Activated CD4-positive, alpha-beta T cell treated with anti-CD3 and anti-CD28 coated beads for 36 hours (primary cell): ENCODE data around the gene SEC22B. TPM values are rescaled to one million over a fixed set of nuclear protein-coding genes. Genes with fewer than 3 reads are reported as not detected.
"Not testable (repeated sequence)": the region's sequence is repeated elsewhere in the genome, so short reads cannot be mapped to it uniquely, and the experiment has no call there.

Experiments used
- ATAC-seq: fragments of 200-7000 bp; cut with Tn5 transposase; one replicate; pipeline ENCODE4 v1.10.0; 2021; ENCODE audit warnings: mild to moderate bottlenecking, moderate library complexity
- CTCF ChIA-PET: fragments of 350-600 bp; sonication (Branson Sonifier 250); formaldehyde crosslinking; loops from one replicate; lab custom pipeline; 2021; ENCODE audit warnings: antibody characterized with exemption; lab: Charles Lee
- POLR2A ChIA-PET: fragments of 350-600 bp; sonication (Branson Sonifier 250); formaldehyde crosslinking; loops from one replicate; lab custom pipeline; 2021; ENCODE audit warnings: antibody characterized with exemption, inconsistent platforms; lab: Charles Lee
- DNase-seq: peaks from one replicate; pipeline ENCODE4 v3.0.0-alpha.2; 2020
- H3K27ac Mint-ChIP-seq: one replicate; pipeline ENCODE4 v1.8.0; 2021; ENCODE audit warnings: mixed read lengths
- H3K27me3 Mint-ChIP-seq: one replicate; pipeline ENCODE4 v1.8.0; 2021; ENCODE audit warnings: mixed read lengths
- H3K36me3 Mint-ChIP-seq: one replicate; pipeline ENCODE4 v1.8.0; 2021; ENCODE audit warnings: low read depth, mixed read lengths
- H3K4me1 Mint-ChIP-seq: one replicate; pipeline ENCODE4 v1.8.0; 2021; ENCODE audit warnings: mixed read lengths
- H3K4me3 Mint-ChIP-seq: one replicate; pipeline ENCODE4 v1.8.0; 2021; ENCODE audit warnings: mild to moderate bottlenecking, moderate library complexity, mixed read lengths
- H3K9me3 Mint-ChIP-seq: one replicate; pipeline ENCODE4 v1.8.0; 2021; ENCODE audit warnings: low read depth, mixed read lengths
- intact Hi-C, 2 experiments: fragments of 100-400 bp; cut with DNase I in 1 of 2; cut with micrococcal nuclease in 1 of 2; formaldehyde crosslinking; loops; one replicate each; pipeline versions ENCODE4 v1.14.2 to v1.15.1; 2022 to 2024; cut with DNase I, micrococcal nuclease
- total RNA-seq, 2 experiments: library from RNA; stranded (reverse); gene quantifications; one replicate each; pipeline ENCODE4 v1.2.3, GENCODE V29; 2021

The SEC22B gene
- total RNA-seq, 2 experiments from 2014 or later = 19.7 to 20.4 TPM

DNA sequence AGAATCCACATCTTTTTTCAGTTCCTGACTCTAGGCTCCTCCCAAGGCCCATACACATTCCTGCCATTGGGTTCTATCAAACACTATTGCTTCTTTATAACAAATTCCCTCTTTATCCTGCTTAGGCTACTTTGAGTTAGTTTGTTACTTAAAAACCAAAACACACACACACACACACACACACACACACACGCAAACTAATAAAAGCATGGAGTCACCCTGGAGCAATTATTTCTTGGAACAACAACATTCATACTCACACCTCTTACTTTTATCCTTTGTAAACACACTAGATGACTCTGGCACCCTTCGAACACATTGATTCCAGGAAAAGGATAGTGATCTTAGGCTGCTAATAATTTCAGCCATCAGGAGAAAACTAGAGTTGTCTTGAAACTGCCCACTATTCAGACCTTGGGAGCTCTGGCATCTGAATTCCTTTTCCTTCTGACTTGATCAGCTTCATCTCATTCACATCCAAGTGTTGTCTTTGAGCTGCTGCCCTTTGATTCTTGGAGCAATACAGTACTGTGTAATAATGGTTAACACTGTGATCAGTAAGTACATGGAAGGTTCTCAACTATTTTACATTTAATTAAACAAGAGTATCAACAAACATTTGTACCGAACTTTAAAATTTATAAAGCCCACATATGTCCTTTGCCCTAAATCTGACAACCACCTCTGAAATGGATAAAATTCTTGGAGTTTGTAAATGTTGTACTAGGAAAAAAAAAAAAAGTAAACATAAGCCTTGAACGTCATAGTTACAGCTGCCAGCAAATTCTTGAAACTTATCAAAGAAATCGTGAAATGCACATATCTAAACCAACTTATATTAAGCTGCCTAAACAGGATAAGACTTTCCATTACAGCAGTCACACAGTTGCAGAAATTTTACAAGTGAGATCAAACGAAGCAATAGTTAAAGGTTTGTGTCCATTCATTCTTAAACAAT lies 2.8 kb upstream of the SEC22B start:
- H3K4me1 Mint-ChIP-seq = no peaks in the 10 kb centered on the region
- no peaks in the 10 kb centered on the region for H3K27me3 Mint-ChIP-seq
- H3K4me3 Mint-ChIP-seq = no peak overlapping the region
- H3K9me3 Mint-ChIP-seq = no peaks in the 10 kb centered on the region
- peak overlapping the region; percentile 0 for H3K27ac Mint-ChIP-seq
- DNase-seq (no peak), ATAC-seq (no peak)
- intact Hi-C loops = loop anchor here in 1 of 2 experiments (5.0 kb wide), 1 partner anchor 1037 kb away; the partner anchor contains the start of gene WARS2
- ChIA-PET POLR2A (no interaction called here), CTCF (no interaction called here)
- no peaks in the 10 kb centered on the region for H3K36me3 Mint-ChIP-seq

DNA sequence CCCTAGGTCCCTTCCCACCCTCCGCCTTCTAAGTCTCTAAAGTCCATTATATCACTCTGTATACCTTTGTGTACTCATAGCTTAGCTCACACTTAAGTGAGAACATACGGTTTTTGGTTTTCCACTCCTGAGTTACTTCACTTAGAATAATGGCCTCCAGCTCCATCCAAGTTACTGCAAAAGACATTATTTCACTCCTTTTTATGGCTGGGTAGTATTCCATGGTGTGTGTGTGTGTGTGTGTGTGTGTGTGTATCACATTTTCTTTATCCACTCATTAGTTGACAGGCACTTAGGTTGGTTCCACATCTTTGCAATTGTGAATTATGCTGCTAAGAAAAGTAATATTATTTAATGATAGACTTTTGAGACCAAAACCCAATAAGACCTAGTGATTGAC lies 1.7 kb upstream of the SEC22B start:
- H3K4me3 Mint-ChIP-seq, H3K27me3 Mint-ChIP-seq, H3K9me3 Mint-ChIP-seq, DNase-seq, CTCF ChIA-PET, ATAC-seq, POLR2A ChIA-PET, H3K27ac Mint-ChIP-seq, H3K36me3 Mint-ChIP-seq, H3K4me1 Mint-ChIP-seq: not testable (repeated sequence)
- intact Hi-C loops = loop anchor here in 1 of 2 experiments (5.0 kb wide), 1 partner anchor 1036 kb away; the partner anchor contains the start of gene WARS2

DNA sequence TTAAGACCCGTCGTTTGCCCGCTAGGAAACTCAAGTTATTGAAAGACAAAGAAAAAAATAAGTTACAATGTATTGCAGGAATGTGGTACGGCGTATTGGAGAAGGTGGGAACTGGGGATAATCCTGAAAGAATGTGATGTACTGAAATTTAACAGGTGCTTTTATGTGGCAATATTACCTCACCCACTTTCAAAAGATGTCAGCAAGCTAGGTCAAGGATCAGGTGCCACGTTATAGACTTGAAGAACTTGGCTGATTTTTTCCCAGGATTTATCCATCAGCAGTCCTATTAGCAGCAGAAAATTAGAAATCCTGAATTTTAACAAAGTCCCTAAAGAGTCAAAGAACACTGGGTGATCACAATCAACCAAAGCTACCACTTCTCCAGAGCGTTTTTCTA lies 632 bp downstream of the SEC22B start:
- POLR2A ChIA-PET, H3K36me3 Mint-ChIP-seq, DNase-seq, H3K4me1 Mint-ChIP-seq, ATAC-seq, H3K27me3 Mint-ChIP-seq, H3K9me3 Mint-ChIP-seq: not testable (repeated sequence)
- CTCF ChIA-PET = interaction anchor here (2.1 kb wide), 1 partner anchor 227 kb away, joined by 7 read pairs; no protein-coding TSS in a partner anchor
- intact Hi-C loops = loop anchor here in 1 of 2 experiments (5.0 kb wide), 1 partner anchor 1033 kb away; the partner anchor contains the start of gene WARS2
- Mint-ChIP-seq H3K4me3 (peak overlapping the region; percentile 98), H3K27ac (peak overlapping the region; percentile 98)

DNA sequence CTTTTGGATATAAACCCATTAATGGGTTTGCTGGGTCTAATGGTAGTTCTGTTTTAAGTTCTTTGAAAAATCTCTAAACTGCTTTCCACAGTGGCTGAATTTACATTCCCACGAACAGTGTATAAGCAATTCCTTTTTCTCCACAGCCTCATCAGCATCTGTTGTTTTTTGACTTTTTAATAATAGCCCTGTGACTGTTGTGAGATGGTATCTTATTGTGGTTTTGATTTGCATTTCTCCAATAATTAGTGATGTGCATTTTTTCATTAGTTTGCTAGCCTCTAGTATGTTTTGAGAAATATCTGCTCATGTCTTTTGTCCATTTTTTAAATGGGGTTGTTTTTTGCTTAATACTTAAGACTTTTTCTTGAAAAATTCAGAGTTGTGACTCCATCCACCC lies 11.6 kb downstream of the SEC22B start:
- CTCF ChIA-PET = not testable (repeated sequence)

DNA sequence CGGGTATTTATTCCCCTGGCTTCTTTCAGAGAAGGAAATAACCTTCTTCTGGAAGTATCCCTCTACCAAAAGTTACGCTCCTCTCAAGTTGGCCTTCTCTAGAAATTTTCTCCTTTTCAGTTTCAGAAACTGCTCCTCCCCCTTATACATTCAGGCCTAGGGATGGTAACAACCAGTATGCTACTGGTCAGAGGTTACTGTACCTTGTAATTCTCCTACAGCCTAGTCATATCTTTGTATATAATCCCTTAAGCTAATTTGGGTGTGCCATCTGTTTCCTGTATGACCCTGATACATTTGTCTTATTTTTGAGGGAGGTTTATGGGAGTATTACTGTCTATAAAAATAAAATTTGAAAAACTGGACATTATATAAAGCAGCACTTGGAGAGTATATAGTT lies 14.3 kb downstream of the SEC22B start:
- H3K9me3 Mint-ChIP-seq, H3K4me3 Mint-ChIP-seq, H3K27me3 Mint-ChIP-seq, DNase-seq, POLR2A ChIA-PET, CTCF ChIA-PET, H3K27ac Mint-ChIP-seq, H3K4me1 Mint-ChIP-seq, H3K36me3 Mint-ChIP-seq, ATAC-seq, intact Hi-C loops: not testable (repeated sequence)

More for the DNA sequence above, 11.6 kb downstream of the SEC22B start:
- POLR2A ChIA-PET, H3K9me3 Mint-ChIP-seq, DNase-seq, H3K36me3 Mint-ChIP-seq, H3K4me1 Mint-ChIP-seq, H3K4me3 Mint-ChIP-seq, ATAC-seq, H3K27me3 Mint-ChIP-seq, intact Hi-C loops, H3K27ac Mint-ChIP-seq: not testable (repeated sequence)

DNA sequence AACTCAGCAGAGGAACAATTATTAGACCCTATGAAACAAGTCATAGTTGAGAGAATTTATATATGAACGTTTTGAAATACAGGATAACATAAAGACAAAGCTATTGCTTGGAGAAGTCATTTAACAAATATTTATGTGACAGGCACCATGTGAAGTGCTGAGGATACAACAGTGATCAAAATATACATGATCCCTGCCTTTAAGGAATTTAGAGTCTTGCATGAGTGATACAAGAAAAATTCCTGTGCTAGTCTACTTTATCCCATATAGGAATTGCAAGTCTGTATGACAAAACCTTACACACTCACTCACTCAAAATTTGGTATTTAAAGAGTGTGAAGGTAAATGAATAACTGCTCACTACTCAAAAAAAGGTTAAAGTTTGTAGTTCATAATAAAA lies 17.8 kb downstream of the SEC22B start:
- H3K4me3 Mint-ChIP-seq, DNase-seq, H3K27ac Mint-ChIP-seq, H3K36me3 Mint-ChIP-seq, H3K4me1 Mint-ChIP-seq, CTCF ChIA-PET, ATAC-seq, H3K27me3 Mint-ChIP-seq, POLR2A ChIA-PET, intact Hi-C loops, H3K9me3 Mint-ChIP-seq: not testable (repeated sequence)

DNA sequence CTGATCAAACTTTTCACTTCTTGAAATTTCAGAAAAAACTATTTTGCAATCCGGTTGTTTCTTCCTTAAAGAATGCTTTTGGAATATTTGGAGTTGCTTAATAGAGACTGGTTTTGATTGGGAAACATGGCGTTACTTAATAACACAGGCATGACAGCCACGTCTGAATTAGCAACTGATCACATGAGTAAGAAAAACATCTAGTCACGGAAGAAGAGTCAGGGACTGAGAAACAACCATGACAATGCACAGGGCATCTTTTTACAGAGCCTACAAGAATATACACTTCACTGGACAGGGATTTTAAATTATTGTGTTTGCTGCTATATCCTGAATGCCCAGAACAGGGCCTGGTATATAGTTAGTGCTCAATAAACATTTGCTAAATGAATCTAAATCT lies 18.2 kb downstream of the SEC22B start:
- POLR2A ChIA-PET, H3K4me3 Mint-ChIP-seq, H3K27me3 Mint-ChIP-seq, ATAC-seq, H3K36me3 Mint-ChIP-seq, H3K9me3 Mint-ChIP-seq, CTCF ChIA-PET, H3K27ac Mint-ChIP-seq, H3K4me1 Mint-ChIP-seq, DNase-seq, intact Hi-C loops: not testable (repeated sequence)

DNA sequence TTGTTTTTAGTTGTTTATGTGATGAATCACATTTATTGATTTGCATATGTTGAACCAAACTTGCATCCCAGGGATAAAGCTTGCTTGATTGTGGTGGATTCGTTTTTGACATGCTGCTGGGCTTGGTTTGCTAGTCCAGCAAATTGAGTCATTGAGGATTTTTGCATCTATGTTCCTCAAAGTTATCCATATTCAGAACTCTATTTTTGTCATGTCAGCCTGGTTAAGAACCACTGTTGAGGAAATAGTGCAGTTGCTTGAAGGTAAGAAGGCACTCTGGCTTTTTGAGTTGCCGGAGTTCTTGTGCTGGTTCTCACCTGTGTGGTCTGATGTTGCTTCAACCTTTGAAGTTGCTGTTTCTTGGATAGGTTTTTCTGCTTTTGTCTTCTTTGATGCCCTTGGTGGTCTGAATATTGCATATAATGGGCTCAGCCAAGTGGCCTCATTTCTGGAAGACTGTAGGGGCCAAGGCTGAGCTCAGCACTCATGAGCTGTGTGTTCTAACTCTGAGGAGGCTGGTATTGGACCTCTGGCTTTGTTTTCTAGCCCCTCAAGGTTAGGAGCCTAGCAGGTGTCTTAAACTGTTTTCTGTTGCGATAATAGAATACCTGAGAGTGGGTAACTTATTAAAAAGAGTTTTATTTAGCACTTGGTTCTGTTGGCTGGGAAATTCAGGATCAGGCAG lies 26.0 kb downstream of the SEC22B start:
- H3K4me1 Mint-ChIP-seq, DNase-seq, H3K27ac Mint-ChIP-seq, ATAC-seq, H3K36me3 Mint-ChIP-seq, intact Hi-C loops, H3K27me3 Mint-ChIP-seq, H3K4me3 Mint-ChIP-seq, POLR2A ChIA-PET, H3K9me3 Mint-ChIP-seq: not testable (repeated sequence)
- CTCF ChIA-PET = interaction anchor here (0.5 kb wide), 1 partner anchor 202 kb away, joined by 3 read pairs; no protein-coding TSS in a partner anchor

DNA sequence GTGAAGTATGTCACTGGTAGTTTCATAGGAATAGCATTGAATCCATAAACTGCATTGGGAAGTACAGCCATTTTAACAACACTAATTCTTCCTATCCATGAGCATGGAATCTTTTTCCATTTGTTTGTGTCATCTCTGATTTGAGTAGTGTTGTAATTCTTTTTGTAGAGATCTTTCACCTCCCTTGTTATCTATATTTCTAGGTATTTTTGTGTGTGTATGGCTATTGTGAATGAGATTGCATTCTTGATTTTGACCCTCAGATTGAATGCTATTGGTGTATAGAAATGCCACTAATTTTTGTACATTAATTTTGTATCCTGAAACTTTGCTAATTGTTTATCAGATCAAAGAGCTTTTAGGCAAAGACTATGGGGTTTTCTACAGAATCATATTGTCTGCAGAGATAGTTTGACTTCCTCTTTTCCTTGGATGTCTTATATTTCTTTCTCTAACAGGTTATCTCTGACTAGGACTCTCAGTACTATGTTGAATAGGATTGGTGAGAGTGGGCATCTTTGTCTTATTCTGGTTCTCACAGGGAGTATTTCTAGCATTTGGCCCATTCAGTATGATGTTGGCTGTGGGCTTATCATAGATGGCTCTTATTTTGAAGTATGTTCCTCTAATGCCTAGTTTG lies 26.8 kb downstream of the SEC22B start:
- H3K27ac Mint-ChIP-seq, POLR2A ChIA-PET: not testable (repeated sequence)

DNA sequence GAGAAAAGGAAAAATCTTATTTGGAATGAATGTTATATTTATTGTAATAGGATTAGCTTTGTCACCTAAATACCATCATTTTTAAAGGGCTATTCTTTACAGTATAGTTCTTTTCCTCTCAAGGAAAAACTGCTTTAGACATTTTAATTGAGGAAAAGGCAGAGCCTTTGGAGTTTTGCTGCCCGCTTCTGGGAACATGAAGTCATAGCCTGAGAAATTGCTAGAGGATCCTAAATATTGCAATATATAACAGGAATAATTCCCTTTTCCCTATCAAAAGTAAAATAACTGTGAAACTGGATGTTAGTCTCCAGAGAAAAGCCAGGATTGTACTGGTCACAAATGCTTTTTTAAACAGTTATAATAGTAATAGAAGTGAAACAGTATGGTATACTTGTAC lies 30.5 kb downstream of the SEC22B start:
- CTCF ChIA-PET, H3K4me3 Mint-ChIP-seq, H3K9me3 Mint-ChIP-seq, ATAC-seq, POLR2A ChIA-PET, H3K27ac Mint-ChIP-seq, H3K36me3 Mint-ChIP-seq, H3K27me3 Mint-ChIP-seq, DNase-seq: not testable (repeated sequence)
- intact Hi-C loops = loop anchor here in 1 of 2 experiments (5.0 kb wide), 1 partner anchor 199 kb away; no protein-coding TSS in a partner anchor
- H3K4me1 Mint-ChIP-seq = peaks cover 19% of the 10 kb centered on the region

More for the DNA sequence above, 26.8 kb downstream of the SEC22B start:
- H3K4me1 Mint-ChIP-seq, H3K27me3 Mint-ChIP-seq, H3K4me3 Mint-ChIP-seq, ATAC-seq, H3K36me3 Mint-ChIP-seq, DNase-seq, H3K9me3 Mint-ChIP-seq, CTCF ChIA-PET: not testable (repeated sequence)
- intact Hi-C loops = loop anchor here in 1 of 2 experiments (5.0 kb wide), 1 partner anchor 202 kb away; no protein-coding TSS in a partner anchor

DNA sequence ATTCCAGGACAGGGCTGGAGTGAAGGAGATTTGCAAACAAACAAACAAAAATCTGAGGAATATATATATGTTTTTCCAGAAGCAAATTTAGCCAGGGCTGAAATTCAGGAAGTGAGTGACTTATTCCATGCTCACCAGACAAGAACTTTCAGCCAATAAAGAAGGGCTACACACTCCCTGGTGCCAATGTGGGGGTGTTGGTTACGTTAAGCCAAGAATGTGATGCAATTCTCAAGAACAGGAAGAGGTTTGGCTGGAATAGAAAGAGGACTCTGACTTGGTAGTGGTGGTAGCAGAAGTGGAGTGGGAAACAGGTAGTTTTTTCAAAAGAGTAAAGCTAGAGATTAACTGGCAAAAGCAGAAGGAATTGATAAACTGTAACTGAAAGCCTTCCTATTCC lies 31.7 kb downstream of the SEC22B start:
- H3K27ac Mint-ChIP-seq, POLR2A ChIA-PET, DNase-seq, H3K4me3 Mint-ChIP-seq, ATAC-seq, CTCF ChIA-PET, H3K9me3 Mint-ChIP-seq, H3K27me3 Mint-ChIP-seq, H3K36me3 Mint-ChIP-seq: not testable (repeated sequence)
- intact Hi-C loops = loop anchor here (5.0 kb wide), 2 partner anchors 197 to 272 kb away; no protein-coding TSS in a partner anchor
- peaks cover 19% of the 10 kb centered on the region for H3K4me1 Mint-ChIP-seq
